ENCODE measurements around the gene SBK2. TPM values are rescaled to one million over a fixed set of nuclear protein-coding genes. Genes with fewer than 3 reads are reported as not detected.
"Not testable (repeated sequence)": the region's sequence is repeated elsewhere in the genome, so short reads cannot be mapped to it uniquely, and the experiment has no call there.

Gene SBK2
- total RNA-seq, 2 donors from 2014 or later: 111 to 172 TPM

GRCh38 chr19:55537741-55538111, 793 bp upstream of the SBK2 start:
- no peak for DNase-seq (ENCODE audit: low spot score)
- Histone ChIP-seq H3K27me3 (no peaks in the 10 kb centered on the region), H3K9me3 (no peaks in the 10 kb centered on the region), H3K4me1 (no peaks in the 10 kb centered on the region), H3K4me3 (no peak overlapping the region), H3K36me3 (no peaks in the 10 kb centered on the region), H3K27ac (no peak overlapping the region)
- TF ChIP-seq CTCF (IDR thresholded peaks at IDR 0.05): no peak

GRCh38 chr19:55536366-55536765, 567 bp downstream of the SBK2 start:
- Histone ChIP-seq H3K9me3 (no peaks in the 10 kb centered on the region), H3K4me3 (peak overlapping the region; percentile 57 to 70), H3K4me1 (no peaks in the 10 kb centered on the region), H3K27me3 (no peaks in the 10 kb centered on the region), H3K27ac (peak overlapping the region; percentile 85 to 87), H3K36me3 (peaks cover 7% of the 10 kb centered on the region)
- no peak for DNase-seq (ENCODE audit: low spot score)
- TF ChIP-seq CTCF (IDR thresholded peaks at IDR 0.05): no peak

GRCh38 chr19:55535965-55536350, 975 bp downstream of the SBK2 start:
- H3K4me3 ChIP-seq: peak overlapping the region; percentile 57 to 70
- peak overlapping the region; percentile 85 to 87 for H3K27ac ChIP-seq
- no peaks in the 10 kb centered on the region for H3K9me3 ChIP-seq
- no peak for DNase-seq (ENCODE audit: low spot score)
- H3K27me3 ChIP-seq: no peaks in the 10 kb centered on the region
- TF ChIP-seq CTCF (IDR thresholded peaks at IDR 0.05): no peak
- peaks cover 11% of the 10 kb centered on the region for H3K36me3 ChIP-seq
- H3K4me1 ChIP-seq: no peaks in the 10 kb centered on the region

GRCh38 chr19:55535173-55535964, 1.6 kb downstream of the SBK2 start:
- TF ChIP-seq CTCF (IDR thresholded peaks at IDR 0.05): no peak
- Histone ChIP-seq H3K27ac (peak overlapping the region; percentile 85 to 87), H3K27me3 (no peaks in the 10 kb centered on the region), H3K9me3 (no peaks in the 10 kb centered on the region), H3K4me3 (peak overlapping the region; percentile 57 to 70), H3K36me3 (peaks cover 14% of the 10 kb centered on the region), H3K4me1 (no peaks in the 10 kb centered on the region)
- no peak for DNase-seq (ENCODE audit: low spot score)

GRCh38 chr19:55534280-55534679, 2.7 kb downstream of the SBK2 start:
- DNase-seq (ENCODE audit: low spot score); H3K4me3 ChIP-seq; H3K27me3 ChIP-seq; H3K4me1 ChIP-seq; H3K9me3 ChIP-seq: not testable (repeated sequence)
- peak overlapping the region in 1 of 2 donors; percentile 39 for H3K27ac ChIP-seq
- H3K36me3 ChIP-seq: peaks cover 23% of the 10 kb centered on the region

GRCh38 chr19:55530996-55531395, 5.9 kb downstream of the SBK2 start:
- Histone ChIP-seq H3K4me1 (peaks cover 0 to 23% of the 10 kb centered on the region in 2 donors), H3K36me3 (peaks cover 27% of the 10 kb centered on the region), H3K4me3 (no peak overlapping the region), H3K9me3 (no peaks in the 10 kb centered on the region), H3K27me3 (no peaks in the 10 kb centered on the region), H3K27ac (peak overlapping the region in 1 of 2 donors; percentile 39)
- no peak for TF ChIP-seq CTCF (IDR thresholded peaks at IDR 0.05)
- no peak for DNase-seq (ENCODE audit: low spot score)

Measured in right atrium auricular region (tissue), 2 donors.